Mesenchymal stem cell (in vitro differentiated cells and primary cell): ENCODE measurements around the gene CERKL.

Experiments used
- DNase-seq: peaks from one replicate; pipeline ENCODE4 v3.0.0-alpha.2; 2013
- H2AFZ ChIP-seq: one replicate; pipeline ENCODE4 v1.6.1; 2013; ENCODE audit warnings: low read depth, mild to moderate bottlenecking, control low read depth, inconsistent platforms, low read length, moderate library complexity
- H2AK5ac ChIP-seq: 2 replicates; pipeline ENCODE4 v1.6.1; 2013; ENCODE audit warnings: low read length, moderate library complexity, mild to moderate bottlenecking, inconsistent platforms; ENCODE audit not compliant: severe bottlenecking
- H2BK120ac ChIP-seq: one replicate; pipeline ENCODE4 v1.6.1; 2013; ENCODE audit warnings: low read depth, mild to moderate bottlenecking, inconsistent platforms, low read length, moderate library complexity
- H2BK12ac ChIP-seq, 2 experiments: one replicate each; pipeline ENCODE4 v1.6.1; 2013; ENCODE audit warnings: inconsistent platforms in 2 of 2, low read length in 2 of 2, mild to moderate bottlenecking in 2 of 2, moderate library complexity in 2 of 2, control low read depth in 1 of 2
- H2BK15ac ChIP-seq: one replicate; pipeline ENCODE4 v1.6.1; 2013; ENCODE audit warnings: mild to moderate bottlenecking, low read depth, inconsistent platforms; ENCODE audit not compliant: poor library complexity, severe bottlenecking
- H2BK5ac ChIP-seq: 2 replicates; pipeline ENCODE4 v1.6.1; 2013; ENCODE audit warnings: low read depth, mild to moderate bottlenecking, low read length, control low read depth, inconsistent platforms; ENCODE audit not compliant: poor library complexity, severe bottlenecking
- H3K14ac ChIP-seq, 2 experiments: one replicate each; pipeline ENCODE4 v1.6.1; 2013; ENCODE audit warnings: inconsistent platforms in 2 of 2, low read length in 2 of 2, control low read depth in 1 of 2, mild to moderate bottlenecking in 1 of 2, moderate library complexity in 1 of 2
- H3K18ac ChIP-seq, 2 experiments: one replicate each; pipeline ENCODE4 v1.6.1; 2013; ENCODE audit warnings: inconsistent platforms in 2 of 2, low read length in 2 of 2, control low read depth in 1 of 2, low read depth in 1 of 2, mild to moderate bottlenecking in 1 of 2
- H3K23ac ChIP-seq, 2 experiments: one replicate each; pipeline ENCODE4 v1.6.1; 2013; ENCODE audit warnings: inconsistent platforms in 2 of 2, low read length in 2 of 2, mild to moderate bottlenecking in 2 of 2, moderate library complexity in 2 of 2, control low read depth in 1 of 2
- H3K27ac ChIP-seq: 2 replicates; pipeline ENCODE4 v1.5.1; 2013; ENCODE audit warnings: mild to moderate bottlenecking, moderate library complexity, low read length, control low read depth, inconsistent platforms; ENCODE audit not compliant: poor library complexity, severe bottlenecking
- H3K27me3 ChIP-seq, 2 experiments: 2 replicates each; pipeline versions ENCODE4 v1.6.1 to v1.7.0; 2013; ENCODE audit warnings: low read length in 2 of 2, mild to moderate bottlenecking in 2 of 2, moderate library complexity in 2 of 2, control low read depth in 1 of 2, inconsistent platforms in 1 of 2; ENCODE audit not compliant: control insufficient read depth in 1 of 2, insufficient read depth in 1 of 2
- H3K36me3 ChIP-seq, 2 experiments: 2 replicates each; pipeline versions ENCODE4 v1.6.1 to v1.7.0; 2013; ENCODE audit warnings: low read length in 2 of 2, control low read depth in 1 of 2, inconsistent platforms in 1 of 2, low read depth in 1 of 2, mild to moderate bottlenecking in 1 of 2; ENCODE audit not compliant: insufficient read depth in 2 of 2, control insufficient read depth in 1 of 2
- H3K4ac ChIP-seq, 2 experiments: one replicate each; pipeline ENCODE4 v1.6.1; 2013; ENCODE audit warnings: inconsistent platforms in 2 of 2, low read length in 2 of 2, mild to moderate bottlenecking in 2 of 2, moderate library complexity in 2 of 2, control low read depth in 1 of 2, low read depth in 1 of 2
- H3K4me1 ChIP-seq: 2 replicates; pipeline ENCODE4 v1.6.1; 2013; ENCODE audit warnings: low read depth, low read length, control low read depth; ENCODE audit not compliant: control insufficient read depth, insufficient read depth
- H3K4me2 ChIP-seq: 2 replicates; pipeline ENCODE4 v1.6.1; 2013; ENCODE audit warnings: low read length, mild to moderate bottlenecking, inconsistent platforms; ENCODE audit not compliant: poor library complexity, severe bottlenecking
- H3K4me3 ChIP-seq, 2 experiments: 2 replicates each; pipeline versions ENCODE4 v1.5.1 to v1.7.0; 2013; ENCODE audit warnings: low read length in 2 of 2, mild to moderate bottlenecking in 2 of 2, control low read depth in 1 of 2, low read depth in 1 of 2; ENCODE audit not compliant: insufficient read depth in 1 of 2
- H3K79me1 ChIP-seq: replicated peaks from 2 replicates; pipeline ENCODE4 v1.6.1; 2013; ENCODE audit warnings: mild to moderate bottlenecking, control low read depth, low read length, inconsistent platforms; ENCODE audit not compliant: poor library complexity, severe bottlenecking
- H3K9ac ChIP-seq: 2 replicates; pipeline ENCODE4 v1.7.0; 2013; ENCODE audit warnings: mild to moderate bottlenecking, low read length, moderate library complexity
- H3K9me3 ChIP-seq: 2 replicates; pipeline ENCODE4 v1.7.0; 2013; ENCODE audit warnings: mild to moderate bottlenecking, low read length; ENCODE audit not compliant: control insufficient read depth
- H4K8ac ChIP-seq: one replicate; pipeline ENCODE4 v1.6.1; 2013; ENCODE audit warnings: inconsistent platforms, mild to moderate bottlenecking, low read length, moderate library complexity
- H4K91ac ChIP-seq: one replicate; pipeline ENCODE4 v1.6.1; 2013; ENCODE audit warnings: mild to moderate bottlenecking, low read length, inconsistent platforms
- WGBS: methylation state at CpG from one replicate; pipeline ENCODE4 v1.1.7; 2013; ENCODE audit warnings: mixed read lengths; 5-methylcytosine and 5-hydroxymethylcytosine counted together

Gene CERKL

DNA sequence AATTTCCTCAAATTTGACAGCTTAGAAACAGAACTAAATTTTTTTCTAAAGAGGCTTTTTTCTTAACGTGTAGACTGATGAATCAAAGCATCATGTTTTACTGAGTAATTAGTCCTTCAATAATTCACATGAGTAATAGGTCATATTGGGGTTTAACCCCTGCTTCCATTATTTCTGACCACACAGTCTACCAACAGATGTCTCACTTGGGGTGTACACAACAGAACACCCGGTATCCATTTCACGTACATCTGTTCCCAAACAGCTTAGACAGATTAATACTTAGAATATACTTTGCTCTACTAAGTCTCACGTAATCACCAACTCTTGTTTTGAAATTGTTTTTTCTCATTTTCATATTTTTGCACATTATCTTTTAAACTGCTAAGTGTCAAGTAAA, 14.8 kb downstream of the CERKL start:
- no peak overlapping the region for H3K27ac ChIP-seq
- no peaks in the 10 kb centered on the region for H3K9me3 ChIP-seq
- H3K79me1 ChIP-seq, result no peaks in the 10 kb centered on the region
- H3K14ac ChIP-seq, result no peak overlapping the region
- no peak for DNase-seq
- H3K4me2 ChIP-seq, result no peak overlapping the region
- no peak overlapping the region for H2BK5ac ChIP-seq
- no peak overlapping the region for H3K18ac ChIP-seq
- H3K23ac ChIP-seq, result no peak overlapping the region
- no peak overlapping the region for H2AFZ ChIP-seq
- H2BK15ac ChIP-seq, result no peak overlapping the region
- no peak overlapping the region for H3K4me3 ChIP-seq
- no peak overlapping the region for H4K91ac ChIP-seq
- no peaks in the 10 kb centered on the region for H3K36me3 ChIP-seq
- 66% methylated on average over 3 of the region's 4 CpGs for WGBS
- no peaks in the 10 kb centered on the region for H3K4me1 ChIP-seq
- H2BK120ac ChIP-seq, result no peak overlapping the region
- no peak overlapping the region for H4K8ac ChIP-seq
- H2BK12ac ChIP-seq, result no peak overlapping the region
- H3K27me3 ChIP-seq, result peaks cover 2 to 19% of the 10 kb centered on the region in 2 experiments
- H3K4ac ChIP-seq, result no peak overlapping the region
- H2AK5ac ChIP-seq, result no peak overlapping the region
- H3K9ac ChIP-seq, result no peak overlapping the region

GRCh38 chr2:181639686-181640085, 17.2 kb downstream of the CERKL start:
- Histone ChIP-seq H4K8ac (no peak overlapping the region), H3K9me3 (no peaks in the 10 kb centered on the region), H3K36me3 (no peaks in the 10 kb centered on the region), H2AK5ac (no peak overlapping the region), H2BK15ac (no peak overlapping the region), H3K4me2 (no peak overlapping the region), H3K14ac (no peak overlapping the region), H3K4me3 (no peak overlapping the region), H3K79me1 (no peaks in the 10 kb centered on the region), H3K27me3 (peaks cover 0 to 5% of the 10 kb centered on the region in 2 experiments), H3K23ac (no peak overlapping the region), H2BK5ac (no peak overlapping the region), H3K18ac (no peak overlapping the region), H3K27ac (no peak overlapping the region), H2AFZ (no peak overlapping the region), H3K9ac (no peak overlapping the region), H4K91ac (no peak overlapping the region), H3K4ac (no peak overlapping the region), H2BK120ac (no peak overlapping the region), H2BK12ac (no peak overlapping the region), H3K4me1 (no peaks in the 10 kb centered on the region)
- no peak for DNase-seq
- 0% methylated on average over 1 of the region's 1 CpG for WGBS

DNA sequence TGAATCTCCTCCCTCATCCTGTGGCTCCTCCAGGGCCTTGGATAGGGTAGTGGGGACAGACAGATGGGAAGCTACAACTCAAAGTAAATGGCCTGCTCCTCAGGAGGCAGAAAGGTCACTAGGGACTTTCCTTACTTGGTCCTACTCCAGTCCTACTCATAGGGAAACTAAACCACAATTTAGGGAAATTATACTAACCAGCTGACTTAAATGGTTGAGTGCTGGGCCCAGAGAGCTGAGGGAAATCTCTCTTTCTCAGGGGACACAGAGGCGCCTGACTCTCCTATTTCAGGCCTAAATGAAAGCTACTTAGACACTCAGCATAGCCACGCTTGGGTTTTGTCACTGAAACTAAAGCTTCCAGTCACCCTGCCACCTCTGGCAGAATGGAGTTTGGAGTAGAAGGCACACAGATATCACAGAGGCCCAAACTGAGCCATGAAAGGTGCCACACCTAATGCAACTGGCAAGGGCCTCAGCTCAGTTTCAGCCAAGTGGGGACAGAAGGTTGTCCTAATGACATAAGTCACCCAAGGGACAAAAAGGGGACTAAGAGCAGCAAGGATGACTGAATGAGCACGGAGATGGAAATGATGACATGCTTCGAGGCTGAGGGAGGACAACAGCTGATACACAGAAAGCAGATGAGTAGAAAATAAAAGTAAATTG, 24.0 kb downstream of the CERKL start:
- Histone ChIP-seq H3K27me3 (peaks cover 4 to 7% of the 10 kb centered on the region in 2 experiments), H4K8ac (no peak overlapping the region), H2BK15ac (no peak overlapping the region), H3K23ac (no peak overlapping the region), H3K4me3 (no peak overlapping the region), H2BK120ac (no peak overlapping the region), H3K9me3 (no peaks in the 10 kb centered on the region), H3K79me1 (no peaks in the 10 kb centered on the region), H3K4ac (no peak overlapping the region), H3K4me1 (peaks cover 1% of the 10 kb centered on the region), H2BK12ac (no peak overlapping the region), H2AK5ac (no peak overlapping the region), H3K18ac (no peak overlapping the region), H3K9ac (no peak overlapping the region), H2AFZ (peak overlapping the region; percentile 29), H3K4me2 (no peak overlapping the region), H4K91ac (no peak overlapping the region), H3K27ac (no peak overlapping the region), H3K36me3 (no peaks in the 10 kb centered on the region), H2BK5ac (no peak overlapping the region), H3K14ac (no peak overlapping the region)
- WGBS, result 80% methylated on average over 4 of the region's 4 CpGs
- no peak for DNase-seq

DNA sequence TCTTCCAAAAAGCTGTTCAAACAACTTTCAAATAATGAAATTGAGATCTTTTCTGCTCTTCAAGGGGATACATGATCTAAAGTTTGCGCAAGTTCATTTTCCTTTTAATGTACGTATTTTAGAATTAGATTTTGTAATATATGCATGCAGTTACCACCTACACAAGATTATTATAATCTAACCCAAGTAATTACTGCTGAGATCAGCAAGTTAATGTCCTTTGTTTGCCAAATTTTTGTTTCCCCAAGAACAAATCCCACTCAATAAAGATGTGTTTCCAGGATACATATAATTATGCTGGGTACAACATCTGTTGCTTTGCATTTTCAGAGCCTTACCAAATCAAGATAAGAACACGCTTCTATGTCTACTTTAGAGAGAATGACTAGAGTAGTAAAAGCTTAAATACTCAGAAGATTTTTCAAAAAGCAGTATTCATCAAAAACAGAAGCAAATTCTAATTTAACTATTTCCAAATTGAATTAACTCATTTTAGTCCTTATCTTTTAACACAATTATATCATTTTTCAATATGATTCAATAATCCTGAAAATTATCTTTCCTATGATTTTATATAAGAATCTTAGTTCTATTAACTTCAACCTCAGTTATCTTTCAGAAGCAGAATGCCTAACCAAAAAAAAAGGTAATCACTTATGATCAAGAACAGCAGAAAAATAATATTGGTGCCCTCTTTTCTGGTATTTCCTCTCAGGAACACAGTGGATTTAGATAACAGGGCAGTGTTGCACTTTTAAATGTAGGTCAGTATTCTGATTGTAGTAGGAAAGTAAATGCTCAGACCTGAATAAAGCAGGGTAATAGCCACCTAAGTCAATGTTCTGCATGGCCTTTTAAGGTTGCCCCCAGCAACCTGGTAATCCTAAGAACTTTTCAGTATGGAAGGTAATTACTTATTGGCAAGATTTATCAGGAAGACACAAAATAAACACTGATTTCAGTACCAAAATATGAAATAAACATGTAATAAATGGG, 28.0 kb downstream of the CERKL start:
- DNase-seq, result no peak
- no peak overlapping the region for H3K4me2 ChIP-seq
- H3K14ac ChIP-seq, result no peak overlapping the region
- H3K27me3 ChIP-seq, result peaks cover 5 to 7% of the 10 kb centered on the region in 2 experiments
- H2BK12ac ChIP-seq, result no peak overlapping the region
- peaks cover 1% of the 10 kb centered on the region for H3K4me1 ChIP-seq
- H2BK15ac ChIP-seq, result no peak overlapping the region
- H3K9ac ChIP-seq, result no peak overlapping the region
- H3K23ac ChIP-seq, result no peak overlapping the region
- H4K91ac ChIP-seq, result no peak overlapping the region
- H2BK120ac ChIP-seq, result no peak overlapping the region
- no CpG with 5 or more reads among the region's 3 CpGs for WGBS
- H3K36me3 ChIP-seq, result no peaks in the 10 kb centered on the region
- no peaks in the 10 kb centered on the region for H3K9me3 ChIP-seq
- no peak overlapping the region for H3K4ac ChIP-seq
- no peak overlapping the region for H2AFZ ChIP-seq
- no peak overlapping the region for H3K27ac ChIP-seq
- no peak overlapping the region for H2BK5ac ChIP-seq
- H3K18ac ChIP-seq, result no peak overlapping the region
- H2AK5ac ChIP-seq, result no peak overlapping the region
- no peak overlapping the region for H4K8ac ChIP-seq
- no peak overlapping the region for H3K4me3 ChIP-seq
- H3K79me1 ChIP-seq, result no peaks in the 10 kb centered on the region
